ENCODE results near the gene PSMB2.

DNA sequence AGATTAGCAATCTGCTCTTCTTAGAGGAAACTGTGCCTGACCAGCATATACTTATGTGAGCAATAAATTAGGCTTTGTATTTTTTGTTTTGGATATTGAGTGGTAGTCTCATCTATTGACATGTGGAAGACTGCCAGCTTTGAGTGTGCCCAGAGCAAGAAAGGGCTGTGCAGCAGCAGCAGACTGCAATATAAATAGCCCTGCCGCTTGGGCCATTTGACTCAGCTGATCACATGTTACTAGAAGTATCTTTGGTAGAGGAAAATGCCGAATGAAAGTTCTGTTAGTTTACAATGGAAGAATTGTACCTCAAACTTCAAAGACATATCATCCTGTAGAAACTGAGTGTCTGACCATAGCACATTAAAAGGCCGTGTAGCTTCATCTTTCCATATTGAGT is 9.1 kb upstream of the PSMB2 start:
- TF ChIP-seq, protein P1, sequence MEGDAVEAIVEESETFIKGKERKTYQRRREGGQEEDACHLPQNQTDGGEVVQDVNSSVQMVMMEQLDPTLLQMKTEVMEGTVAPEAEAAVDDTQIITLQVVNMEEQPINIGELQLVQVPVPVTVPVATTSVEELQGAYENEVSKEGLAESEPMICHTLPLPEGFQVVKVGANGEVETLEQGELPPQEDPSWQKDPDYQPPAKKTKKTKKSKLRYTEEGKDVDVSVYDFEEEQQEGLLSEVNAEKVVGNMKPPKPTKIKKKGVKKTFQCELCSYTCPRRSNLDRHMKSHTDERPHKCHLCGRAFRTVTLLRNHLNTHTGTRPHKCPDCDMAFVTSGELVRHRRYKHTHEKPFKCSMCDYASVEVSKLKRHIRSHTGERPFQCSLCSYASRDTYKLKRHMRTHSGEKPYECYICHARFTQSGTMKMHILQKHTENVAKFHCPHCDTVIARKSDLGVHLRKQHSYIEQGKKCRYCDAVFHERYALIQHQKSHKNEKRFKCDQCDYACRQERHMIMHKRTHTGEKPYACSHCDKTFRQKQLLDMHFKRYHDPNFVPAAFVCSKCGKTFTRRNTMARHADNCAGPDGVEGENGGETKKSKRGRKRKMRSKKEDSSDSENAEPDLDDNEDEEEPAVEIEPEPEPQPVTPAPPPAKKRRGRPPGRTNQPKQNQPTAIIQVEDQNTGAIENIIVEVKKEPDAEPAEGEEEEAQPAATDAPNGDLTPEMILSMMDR (IDR thresholded peaks at IDR 0.05): no peak
- no peak for TF ChIP-seq POLR2AphosphoS5 (IDR thresholded peaks at IDR 0.05)

Measured in sigmoid colon (tissue), 4 donors.